Measurements from ENCODE around the gene RPS3. TPM values are rescaled to one million over a fixed set of nuclear protein-coding genes. Genes with fewer than 3 reads are reported as not detected.

RPS3 gene
- total RNA-seq, 2 experiments from 2014 or later, result 5,069 to 5,116 TPM

- no peak overlapping the region for H3K27ac Mint-ChIP-seq
- no peak for DNase-seq
- CTCF ChIA-PET, result interaction anchor here (0.7 to 3.7 kb wide), 4 partner anchors 9 to 77 kb away, joined by 3 to 26 read pairs (median 4); no protein-coding TSS in a partner anchor
- no peak overlapping the region for H3K4me3 Mint-ChIP-seq
- intact Hi-C loops (cut with micrococcal nuclease), result no loop called here
- no peaks in the 10 kb centered on the region for H3K27me3 Mint-ChIP-seq (ENCODE audit: low read depth)
- H3K4me1 Mint-ChIP-seq (ENCODE audit: low read depth), result no peaks in the 10 kb centered on the region
- H3K36me3 Mint-ChIP-seq (ENCODE audit: low read depth), result no peaks in the 10 kb centered on the region
- no peaks in the 10 kb centered on the region for H3K9me3 Mint-ChIP-seq
These were observed 54.8 kb downstream of the RPS3 start for GRCh38 chr11:75453916-75454655.

DNA sequence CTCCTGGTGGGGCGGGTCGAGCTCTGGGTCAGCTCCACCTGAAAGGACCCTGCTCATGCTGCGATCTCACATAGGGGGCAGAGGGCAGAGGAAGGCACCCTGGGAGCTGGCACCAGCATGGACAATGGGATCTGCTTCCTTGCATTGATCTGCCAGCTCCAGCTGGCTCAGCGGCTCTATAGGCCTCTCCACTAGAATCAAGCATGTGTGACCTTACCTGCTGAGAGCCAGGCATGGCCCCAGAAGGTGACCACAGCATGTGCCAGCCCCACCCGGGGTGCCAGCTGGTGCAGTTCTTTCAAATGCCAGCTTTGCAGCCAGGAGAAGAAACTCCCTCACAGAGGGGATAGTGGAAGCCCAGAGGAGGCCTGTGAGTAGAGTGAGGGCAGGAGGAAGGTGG, 55.7 kb downstream of the RPS3 start:
- H3K9me3 Mint-ChIP-seq, result no peaks in the 10 kb centered on the region
- H3K27ac Mint-ChIP-seq, result no peak overlapping the region
- H3K27me3 Mint-ChIP-seq (ENCODE audit: low read depth), result no peaks in the 10 kb centered on the region
- no peaks in the 10 kb centered on the region for H3K4me1 Mint-ChIP-seq (ENCODE audit: low read depth)
- no peak for DNase-seq
- no peaks in the 10 kb centered on the region for H3K36me3 Mint-ChIP-seq (ENCODE audit: low read depth)
- intact Hi-C loops (cut with micrococcal nuclease), result no loop called here
- CTCF ChIA-PET, result interaction anchor here (1.0 to 1.9 kb wide), 4 partner anchors 10 to 76 kb away, joined by 3 to 5 read pairs (median 4); no protein-coding TSS in a partner anchor
- no peak overlapping the region for H3K4me3 Mint-ChIP-seq

Other genes with a start within 250 kb of the RPS3 start
- not detected for gene SLCO2B1, start 248.4 kb upstream of the RPS3 start, total RNA-seq
- not detected for gene TPBGL, start 158.7 kb upstream of the RPS3 start, total RNA-seq
- gene ARRB1, start 47.9 kb upstream of the RPS3 start, total RNA-seq, result 10 to 100 TPM; 15.7 to 16.6 TPM
- gene KLHL35, start 33.7 kb downstream of the RPS3 start, total RNA-seq, result under 1 TPM; 0.14 to 0.17 TPM
- gene GDPD5, start 126.4 kb downstream of the RPS3 start, total RNA-seq, result 10 to 100 TPM; 13.3 to 13.5 TPM
- 10 to 100 TPM; 13.9 to 15.4 TPM for gene SERPINH1, start 162.7 kb downstream of the RPS3 start, total RNA-seq

Measured in activated naive CD4-positive, alpha-beta T cell treated with anti-CD3 and anti-CD28 coated beads for 36 hours (primary cell).